H1 (cell line): ENCODE results near the gene SAG. TPM values are rescaled to one million over a fixed set of nuclear protein-coding genes. Genes with fewer than 3 reads are reported as not detected.

ENCODE experiments used
- CTCF ChIA-PET: fragments of 300-600 bp; sonication (Branson Sonifier 250); formaldehyde crosslinking; loops from one replicate; lab custom pipeline; 2021; ENCODE audit not compliant: partially characterized antibody; lab: Charles Lee
- POLR2A ChIA-PET: fragments of 300-600 bp; sonication (Branson Sonifier 250); formaldehyde crosslinking; loops from one replicate; lab custom pipeline; 2021; ENCODE audit warnings: inconsistent platforms; ENCODE audit not compliant: partially characterized antibody; lab: Charles Lee
- DNase-seq, 2 experiments: peaks; one replicate each; pipeline versions ENCODE4 v3.0.0 to v3.0.0-alpha.2; 2010 to 2022; ENCODE audit warnings: low spot score in 2 of 2, low read depth in 1 of 2, mixed read lengths in 1 of 2
- FAIRE-seq: peaks from 2 replicates; lab custom pipeline; 2011; peaks lifted over from hg19 to GRCh38; lab: Jason Lieb, UNC
- H2AFZ ChIP-seq: 2 replicates; pipeline ENCODE4 v1.8.1; 2012; ENCODE audit warnings: low read length, inconsistent platforms
- H2AK5ac ChIP-seq: 2 replicates; pipeline ENCODE4 v1.6.1; 2013; ENCODE audit warnings: low read depth, low read length
- H2BK120ac ChIP-seq: replicated peaks from 2 replicates; pipeline ENCODE3; 2013; ENCODE audit warnings: low read depth, low read length, inconsistent platforms
- H2BK12ac ChIP-seq: 2 replicates; pipeline ENCODE4 v1.6.1; 2013; ENCODE audit warnings: low read depth, low read length
- H2BK15ac ChIP-seq: 2 replicates; pipeline ENCODE4 v1.6.1; 2013; ENCODE audit warnings: low read length
- H2BK20ac ChIP-seq: 2 replicates; pipeline ENCODE4 v1.6.1; 2013; ENCODE audit warnings: low read length
- H2BK5ac ChIP-seq: 2 replicates; pipeline ENCODE4 v1.6.1; 2013; ENCODE audit warnings: low read depth, low read length
- H3K14ac ChIP-seq: 2 replicates; pipeline ENCODE4 v1.6.1; 2013; ENCODE audit warnings: inconsistent platforms; ENCODE audit not compliant: insufficient read length
- H3K18ac ChIP-seq: 2 replicates; pipeline ENCODE4 v1.6.1; 2013; ENCODE audit warnings: low read length; ENCODE audit errors: extremely low read depth
- H3K23ac ChIP-seq: 2 replicates; pipeline ENCODE4 v1.6.1; 2013; ENCODE audit warnings: inconsistent platforms; ENCODE audit not compliant: insufficient read length
- H3K23me2 ChIP-seq: 2 replicates; pipeline ENCODE4 v1.6.1; 2013; ENCODE audit warnings: low read depth, low read length
- H3K27ac ChIP-seq: 2 replicates; pipeline ENCODE4 v1.6.1; 2011; ENCODE audit warnings: low read depth, low read length, inconsistent platforms
- H3K27me3 ChIP-seq, 4 experiments: replicated peaks in 1 of 4; 1 replicate in 1 of 4; 2 replicates in 3 of 4; pipeline versions ENCODE4 v1.6.1 to v1.8.1; 2011 to 2013; ENCODE audit warnings: low read length in 3 of 4, mild to moderate bottlenecking in 3 of 4, inconsistent platforms in 2 of 4, mixed read lengths in 2 of 4, moderate library complexity in 1 of 4; ENCODE audit not compliant: control insufficient read depth in 3 of 4, insufficient read depth in 3 of 4; ENCODE audit errors: extremely low read depth in 1 of 4
- H3K36me3 ChIP-seq, 4 experiments: 2 replicates each; pipeline versions ENCODE4 v1.6.1 to v1.8.1; 2011 to 2013; ENCODE audit warnings: mild to moderate bottlenecking in 4 of 4, low read length in 3 of 4, moderate library complexity in 2 of 4, control low read depth in 1 of 4, inconsistent platforms in 1 of 4; ENCODE audit not compliant: insufficient read depth in 4 of 4, control insufficient read depth in 2 of 4
- H3K4ac ChIP-seq: replicated peaks from 2 replicates; pipeline ENCODE3; 2013; ENCODE audit warnings: low read length, low read depth, mixed read lengths, inconsistent platforms; ENCODE audit not compliant: insufficient read length
- H3K4me1 ChIP-seq, 4 experiments: replicated peaks in 1 of 4; 1 replicate in 1 of 4; 2 replicates in 3 of 4; pipeline versions ENCODE4 v1.6.1 to v1.8.1; 2011 to 2013; ENCODE audit warnings: low read length in 3 of 4, inconsistent platforms in 2 of 4, mixed read lengths in 1 of 4; ENCODE audit not compliant: insufficient read depth in 4 of 4, control insufficient read depth in 3 of 4
- H3K4me2 ChIP-seq, 2 experiments: 2 replicates each; pipeline versions ENCODE4 v1.6.1 to v1.8.1; 2011 to 2013; ENCODE audit warnings: low read depth in 2 of 2, low read length in 2 of 2, control low read depth in 1 of 2, inconsistent platforms in 1 of 2, mild to moderate bottlenecking in 1 of 2; ENCODE audit not compliant: insufficient read depth in 1 of 2
- H3K4me3 ChIP-seq, 4 experiments: fragments of 200-600, 300-600 bp in 1 of 4; sonication (generic), shearing (Covaris generic), sonication (Bioruptor Twin) in 1 of 4; 2 replicates each; pipeline versions ENCODE4 v1.5.1 to v1.8.1; 2011 to 2016; ENCODE audit warnings: low read length in 4 of 4, low read depth in 3 of 4, control low read depth in 2 of 4, inconsistent platforms in 2 of 4, mild to moderate bottlenecking in 2 of 4, mixed read lengths in 1 of 4, moderate library complexity in 1 of 4; ENCODE audit not compliant: insufficient read depth in 2 of 4; ENCODE audit errors: extremely low read depth in 1 of 4
- H3K56ac ChIP-seq: replicated peaks from 2 replicates; pipeline ENCODE3; 2013; ENCODE audit warnings: low read depth, mild to moderate bottlenecking, mixed read lengths, low read length, inconsistent platforms; ENCODE audit not compliant: insufficient read length
- H3K79me1 ChIP-seq: 2 replicates; pipeline ENCODE4 v1.6.1; 2013; ENCODE audit warnings: low read depth, low read length, control low read depth
- H3K79me2 ChIP-seq, 2 experiments: 2 replicates each; pipeline versions ENCODE4 v1.6.1 to v1.8.1; 2012 to 2013; ENCODE audit warnings: low read length in 2 of 2, mild to moderate bottlenecking in 2 of 2, inconsistent platforms in 1 of 2; ENCODE audit not compliant: insufficient read depth in 2 of 2, control insufficient read depth in 1 of 2
- H3K9ac ChIP-seq, 4 experiments: replicated peaks in 1 of 4; 1 replicate in 1 of 4; 2 replicates in 3 of 4; pipeline versions ENCODE4 v1.6.1 to v1.8.1; 2011 to 2013; ENCODE audit warnings: low read depth in 3 of 4, low read length in 3 of 4, control low read depth in 2 of 4, mild to moderate bottlenecking in 2 of 4, moderate library complexity in 2 of 4, inconsistent platforms in 1 of 4; ENCODE audit errors: extremely low read depth in 1 of 4
- H3K9me3 ChIP-seq, 2 experiments: 2 replicates each; pipeline versions ENCODE4 v1.6.1 to v1.8.1; 2012 to 2013; ENCODE audit warnings: mild to moderate bottlenecking in 2 of 2, moderate library complexity in 2 of 2, control low read depth in 1 of 2, inconsistent platforms in 1 of 2, low read depth in 1 of 2, low read length in 1 of 2, mixed read lengths in 1 of 2; ENCODE audit not compliant: insufficient read depth in 2 of 2
- H4K20me1 ChIP-seq, 2 experiments: replicated peaks in 1 of 2; 2 replicates each; pipeline versions ENCODE3 to v1.8.1; 2011 to 2013; ENCODE audit warnings: inconsistent platforms in 2 of 2, low read length in 2 of 2, mild to moderate bottlenecking in 1 of 2; ENCODE audit not compliant: insufficient read depth in 2 of 2, control insufficient read depth in 1 of 2
- H4K5ac ChIP-seq: 2 replicates; pipeline ENCODE4 v1.6.1; 2013; ENCODE audit warnings: low read length, low read depth, mixed read lengths, inconsistent platforms; ENCODE audit not compliant: insufficient read length
- H4K8ac ChIP-seq: 2 replicates; pipeline ENCODE4 v1.8.0; 2013; ENCODE audit warnings: mild to moderate bottlenecking, moderate library complexity, low read length, inconsistent platforms; ENCODE audit not compliant: insufficient read depth; ENCODE audit errors: extremely low read depth
- H4K91ac ChIP-seq: replicated peaks from 2 replicates; pipeline ENCODE3; 2013; ENCODE audit warnings: low read length, mixed read lengths, inconsistent platforms; ENCODE audit not compliant: insufficient read length
- ATF2 ChIP-seq: IDR thresholded peaks from 2 replicates; pipeline ENCODE4 v1.6.1; 2012; ENCODE audit warnings: low read length, inconsistent platforms
- BRCA1 ChIP-seq: IDR thresholded peaks from 2 replicates; pipeline ENCODE4 v1.6.1; 2012; ENCODE audit warnings: low read depth, low read length, improper control_type of control experiment
- CBX8 ChIP-seq: fragments of 300-800, 300-1000 bp; sonication (generic); IDR thresholded peaks from 2 replicates; pipeline ENCODE4 v1.7.1; 2016; ENCODE audit warnings: low read depth, low read length, borderline replicate concordance
- JUND ChIP-seq: IDR thresholded peaks from 2 replicates; pipeline ENCODE4 v1.6.1; 2011; ENCODE audit warnings: mild to moderate bottlenecking, improper control_type of control experiment, low read length
- RNF2 ChIP-seq: fragments of 200-900, 300-1000 bp; sonication (generic); IDR thresholded peaks from 2 replicates; pipeline ENCODE4 v1.7.1; 2016; ENCODE audit warnings: borderline replicate concordance, low read depth, mild to moderate bottlenecking, antibody characterized with exemption, low read length; ENCODE audit not compliant: poor library complexity, severe bottlenecking; ENCODE audit errors: missing control alignments
- SAP30 ChIP-seq: fragments of 300-600 bp; sonication (generic); IDR thresholded peaks from 2 replicates; pipeline ENCODE4 v1.7.1; 2012; ENCODE audit warnings: low read length, moderate library complexity, mild to moderate bottlenecking, inconsistent platforms; ENCODE audit not compliant: insufficient read depth, insufficient replicate concordance
- WGBS, 2 experiments: shearing (Covaris generic) in 1 of 2; methylation state at CpG; one replicate each; pipeline versions ENCODE4 v1.1.6 to v1.1.7; 2013 to 2015; ENCODE audit warnings: low lambda C conversion rate in 2 of 2, mixed read lengths in 2 of 2, inconsistent platforms in 1 of 2, low coverage in 1 of 2, missing lambda C conversion rate in 1 of 2; ENCODE audit not compliant: insufficient replicate concordance in 2 of 2, insufficient coverage in 1 of 2, insufficient read length in 1 of 2; ENCODE audit errors: extremely low coverage in 1 of 2, missing lambda C conversion rate in 1 of 2; 5-methylcytosine and 5-hydroxymethylcytosine counted together
- polyA plus RNA-seq, 7 experiments: library from polyadenylated mRNA; depleted of rRNA in 3 of 7; stranded (reverse) in 5 of 7; unstranded in 2 of 7; fragments of >200 nt in 5 of 7; fragments of 200-250 nt in 2 of 7; gene quantifications; 1 replicate in 5 of 7; 2 replicates in 1 of 7; 4 replicates in 1 of 7; pipeline versions ENCODE4 v1.2.1 to v1.2.3, GENCODE V29; 2011 to 2013; ENCODE audit warnings: missing spikeins in 2 of 7, mixed read lengths in 2 of 7
- total RNA-seq: library from RNA; stranded (reverse); fragmentation: NEBNext Ultra II Directional; extraction: Animal tissue kit (Norgen Biotek cat#: 25700); gene quantifications from 2 replicates; pipeline ENCODE4 v1.2.1, GENCODE V29; 2021

The SAG gene
- total and polyA plus RNA-seq, 2 of the 8 experiments (the other 6 are each of a cell fraction or from before 2014, with no cell fraction given), result not detected

GRCh38 chr2:233326500-233326899 lies 18.9 kb downstream of the SAG start:
- no peak overlapping the region for H4K5ac ChIP-seq
- no peak overlapping the region for H2AK5ac ChIP-seq
- no peak overlapping the region for H3K9ac ChIP-seq
- H3K4me1 ChIP-seq, result peaks cover 0 to 10% (median 3%) of the 10 kb centered on the region in 4 experiments; a peak in 2 of 7 replicates
- H3K18ac ChIP-seq, result no peak overlapping the region
- H3K79me1 ChIP-seq, result no peaks in the 10 kb centered on the region
- DNase-seq, result no peak
- H3K79me2 ChIP-seq, result no peaks in the 10 kb centered on the region
- no peak overlapping the region for H3K4me3 ChIP-seq
- H3K4me2 ChIP-seq, result no peak overlapping the region
- no peak overlapping the region for H3K56ac ChIP-seq
- no peak overlapping the region for H3K14ac ChIP-seq
- H3K36me3 ChIP-seq, result no peaks in the 10 kb centered on the region
- peak overlapping the region; percentile 43; the same call in 1 of the 2 replicates for H2BK12ac ChIP-seq
- H3K27ac ChIP-seq, result no peak overlapping the region
- H4K20me1 ChIP-seq, result no peaks in the 10 kb centered on the region
- H2BK120ac ChIP-seq, result no peak overlapping the region
- ChIA-PET POLR2A (interaction anchor here (0.7 kb wide), 1 partner anchor 119 kb away, joined by 3 read pairs; no protein-coding TSS in a partner anchor), CTCF (interaction anchor here (1.4 kb wide), 1 partner anchor 58 kb away, joined by 4 read pairs; no protein-coding TSS in a partner anchor)
- H3K23ac ChIP-seq, result no peak overlapping the region
- no peak overlapping the region for H3K4ac ChIP-seq
- no peak overlapping the region for H2AFZ ChIP-seq
- no peak overlapping the region for H2BK20ac ChIP-seq
- H2BK5ac ChIP-seq, result no peak overlapping the region; the same call in 1 of the 2 replicates
- no peaks in the 10 kb centered on the region; the same call in 1 of the 2 replicates for H3K23me2 ChIP-seq
- no peak overlapping the region for H4K91ac ChIP-seq
- no peaks in the 10 kb centered on the region for H3K9me3 ChIP-seq
- no peak overlapping the region for H2BK15ac ChIP-seq
- peaks cover 8 to 48% (median 30%) of the 10 kb centered on the region in 4 experiments; a peak in 6 of 7 replicates for H3K27me3 ChIP-seq
- 91% methylated on average over 5 of the region's 8 CpGs; no CpG with 5 or more reads in 1 of the 2 experiments for WGBS, 2 experiments
- TF ChIP-seq ATF2, result no peak
- TF ChIP-seq SAP30, result no peak
- no peak for TF ChIP-seq JUND
- no peak for TF ChIP-seq CBX8
- no peak for TF ChIP-seq RNF2
- TF ChIP-seq BRCA1, result no peak
- no peak overlapping the region for H4K8ac ChIP-seq
- FAIRE-seq, result no peak
